Measurements from ENCODE around the gene FH. TPM values are rescaled to one million over a fixed set of nuclear protein-coding genes. Genes with fewer than 3 reads are reported as not detected.

Gene FH
- polyA plus RNA-seq (2011; rRNA removed) (75.5 and 99.8 TPM in 2 replicates), polyA plus RNA-seq (2017; fragmentation: RNase III; extraction: RNeasy Plus Mini Kit Qiagen cat#74134 plus additional on column Dnase treatment) (95.2 to 107 TPM (median 98.7 TPM) in 3 replicates), polyA minus RNA-seq (2011; rRNA and poly(A)+ RNA removed) (32.7 and 34.7 TPM in 2 replicates)
- polyA plus RNA-seq (2012; cell fraction: cytosol; rRNA removed) = 50.8 and 51.2 TPM in 2 replicates
- 33.0 and 38.9 TPM in 2 replicates for polyA plus RNA-seq (2012; cell fraction: nucleus; rRNA removed)

- H3K9me3 ChIP-seq = no peaks in the 10 kb centered on the region
- DNase-seq (ENCODE audit: low read depth in 1 of 2, low spot score in 1 of 2) (peak; percentile 92 to 98), FAIRE-seq (peak; percentile 68), ATAC-seq (peak; percentile 97 to 98)
- ChIA-PET CTCF (interaction anchor here (0.7 to 1.9 kb wide), 3 partner anchors 11 to 910 kb away, joined by 3 to 10 read pairs (median 9); no protein-coding TSS in a partner anchor), POLR2A (interaction anchor here (0.5 to 1.5 kb wide), 5 partner anchors 9 to 337 kb away, joined by 3 to 7 read pairs (median 4); partner anchors contain the start of genes CHML and OPN3)
- WGBS (ENCODE audit: missing lambda C conversion rate) = under 1% methylated on average over 19 of the region's 70 CpGs
- H3K27ac ChIP-seq = peak within 1 kb of the TSS; percentile 82 to 96
- peak within 1 kb of the TSS; percentile 96 for H3K4me3 ChIP-seq
- no peak for TF ChIP-seq ESRRA (IDR thresholded peaks at IDR 0.05; ENCODE audit: borderline replicate concordance, low read length)
- TF ChIP-seq JUN (IDR thresholded peaks at IDR 0.05) = peak in 1 of 2 experiments; percentile 27; a peak in 2 of 5 replicates
- peak; percentile 51; the same call in 1 of the 2 replicates for TF ChIP-seq E2F6 (IDR thresholded peaks at IDR 0.05; ENCODE audit: borderline replicate concordance, low read depth)
- TF ChIP-seq SREBF2 (IDR thresholded peaks at IDR 0.05) = no peak
- TF ChIP-seq KDM5A (IDR thresholded peaks at IDR 0.05) = peak; percentile 33; the same call in 1 of the 2 replicates
- peak; percentile 90 for TF ChIP-seq POLR2A (IDR thresholded peaks at IDR 0.05; ENCODE audit: low read length)
- no peak for TF ChIP-seq ATOH8 (CRISPR knock-in tag; IDR thresholded peaks at IDR 0.05; ENCODE audit: low read depth)
- TF ChIP-seq GATA3 (IDR thresholded peaks at IDR 0.05; ENCODE audit: borderline replicate concordance) = 0 out of 2 replicates have a peak, but pooled peaks have one; percentile 23
- peak; percentile 64; the same call in 1 of the 3 replicates for TF ChIP-seq BCL3 (IDR thresholded peaks at IDR 0.05)
- TF ChIP-seq HOXB5 (CRISPR knock-in tag; IDR thresholded peaks at IDR 0.05) = no peak
- TF ChIP-seq MAX (IDR thresholded peaks at IDR 0.05) = peak; percentile 82
- TF ChIP-seq ZFP36 (IDR thresholded peaks at IDR 0.05; ENCODE audit: borderline replicate concordance, partially characterized antibody) = no peak
- peak; percentile 64; the same call in 1 of the 2 replicates for TF ChIP-seq PHF8 (IDR thresholded peaks at IDR 0.05; ENCODE audit: borderline replicate concordance, low read depth)
- no peak for TF ChIP-seq ZNF302 (CRISPR knock-in tag; IDR thresholded peaks at IDR 0.05)
- no peak for TF ChIP-seq NFE2L2 (conservative IDR thresholded peaks at IDR 0.05; ENCODE audit: low read length)
- TF ChIP-seq SMC3 (IDR thresholded peaks at IDR 0.05) = no peak
- TF ChIP-seq CTCF (IDR thresholded peaks at IDR 0.05) = no peak
- no peak for TF ChIP-seq ZC3H11A (IDR thresholded peaks at IDR 0.05)
- peaks cover 10% of the 10 kb centered on the region; the same call in 2 of the 3 replicates for H3K4me1 ChIP-seq
- peak within 1 kb of the TSS; percentile 92 for H3K4me2 ChIP-seq
Observed at GRCh38 chr1:241519308-241520079, at the start of gene FH. Gene FH (minus strand): TSS chr1:241519755. CDS start chr1:241519722, 33 bp downstream.

- POLR2A ChIA-PET = no interaction called here
- Histone ChIP-seq H3K27ac (no peak overlapping the region), H3K9me3 (no peaks in the 10 kb centered on the region), H3K4me2 (no peak overlapping the region), H3K4me3 (no peak overlapping the region), H3K4me1 (peaks cover 21% of the 10 kb centered on the region)
- FAIRE-seq = no peak
- CTCF ChIA-PET = interaction anchor here (1.3 kb wide), 1 partner anchor 50 kb away, joined by 3 read pairs; no protein-coding TSS in a partner anchor
- 91% methylated on average over 3 of the region's 3 CpGs for WGBS (ENCODE audit: missing lambda C conversion rate)
- ATAC-seq = no peak
- DNase-seq (ENCODE audit: low read depth in 1 of 2, low spot score in 1 of 2) = no peak
- TF ChIP-seq USF2 (IDR thresholded peaks at IDR 0.05) = no peak
- no peak for TF ChIP-seq CHD2 (IDR thresholded peaks at IDR 0.05; ENCODE audit: low read length, partially characterized antibody)
- no peak for TF ChIP-seq TFCP2L1 (CRISPR knock-in tag; IDR thresholded peaks at IDR 0.05)
- TF ChIP-seq E2F6 (IDR thresholded peaks at IDR 0.05; ENCODE audit: borderline replicate concordance, low read depth) = no peak
- no peak for TF ChIP-seq FOSL2 (IDR thresholded peaks at IDR 0.05)
- no peak for TF ChIP-seq FOSL2 (CRISPR knock-in tag; IDR thresholded peaks at IDR 0.05)
- TF ChIP-seq ZNF302 (CRISPR knock-in tag; IDR thresholded peaks at IDR 0.05) = no peak
- no peak for TF ChIP-seq NPAS2 (CRISPR knock-in tag; IDR thresholded peaks at IDR 0.05; ENCODE audit: borderline replicate concordance)
- TF ChIP-seq POLR2A (IDR thresholded peaks at IDR 0.05; ENCODE audit: low read length) = no peak
- no peak for TF ChIP-seq RARB (CRISPR knock-in tag; IDR thresholded peaks at IDR 0.05)
- TF ChIP-seq ZC3H11A (IDR thresholded peaks at IDR 0.05) = no peak
- no peak for TF ChIP-seq MAFK (IDR thresholded peaks at IDR 0.05; ENCODE audit: partially characterized antibody)
- TF ChIP-seq PHF8 (IDR thresholded peaks at IDR 0.05; ENCODE audit: borderline replicate concordance, low read depth) = no peak
- no peak for TF ChIP-seq RCOR1 (IDR thresholded peaks at IDR 0.05; ENCODE audit: low read depth, low read length)
- no peak for TF ChIP-seq NR3C1 (IDR thresholded peaks at IDR 0.05)
- no peak for TF ChIP-seq GATA3 (IDR thresholded peaks at IDR 0.05; ENCODE audit: borderline replicate concordance)
- TF ChIP-seq MYC (IDR thresholded peaks at IDR 0.05; ENCODE audit: borderline replicate concordance, low read length) = no peak
Observed at GRCh38 chr1:241560849-241561187, 41.3 kb upstream of the FH start.
